HG03103 (cell line): ENCODE measurements around the gene DPEP3.

Source experiments
- ATAC-seq: cut with Tn5 transposase; IDR thresholded peaks from one replicate; pipeline ENCODE4 v1.9.1; 2021; ENCODE audit warnings: low read depth; ENCODE audit not compliant: unreplicated experiment

The DPEP3 gene

DNA sequence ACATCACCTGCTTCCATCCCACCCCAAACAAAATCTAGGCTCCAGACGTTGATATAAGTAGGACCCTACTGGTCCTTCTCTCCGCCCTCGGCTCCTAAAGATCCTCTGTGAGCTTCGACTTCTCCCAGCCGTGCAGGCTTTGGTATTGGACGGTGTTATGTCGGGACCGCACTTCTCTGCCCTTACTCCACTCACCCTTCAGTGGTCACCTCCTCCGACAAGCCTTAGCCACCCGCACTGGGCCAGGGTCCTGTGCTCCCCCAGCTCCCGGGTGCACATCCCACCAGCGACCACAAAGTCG, 45.2 kb downstream of the DPEP3 start:
- ATAC-seq: no peak

DNA sequence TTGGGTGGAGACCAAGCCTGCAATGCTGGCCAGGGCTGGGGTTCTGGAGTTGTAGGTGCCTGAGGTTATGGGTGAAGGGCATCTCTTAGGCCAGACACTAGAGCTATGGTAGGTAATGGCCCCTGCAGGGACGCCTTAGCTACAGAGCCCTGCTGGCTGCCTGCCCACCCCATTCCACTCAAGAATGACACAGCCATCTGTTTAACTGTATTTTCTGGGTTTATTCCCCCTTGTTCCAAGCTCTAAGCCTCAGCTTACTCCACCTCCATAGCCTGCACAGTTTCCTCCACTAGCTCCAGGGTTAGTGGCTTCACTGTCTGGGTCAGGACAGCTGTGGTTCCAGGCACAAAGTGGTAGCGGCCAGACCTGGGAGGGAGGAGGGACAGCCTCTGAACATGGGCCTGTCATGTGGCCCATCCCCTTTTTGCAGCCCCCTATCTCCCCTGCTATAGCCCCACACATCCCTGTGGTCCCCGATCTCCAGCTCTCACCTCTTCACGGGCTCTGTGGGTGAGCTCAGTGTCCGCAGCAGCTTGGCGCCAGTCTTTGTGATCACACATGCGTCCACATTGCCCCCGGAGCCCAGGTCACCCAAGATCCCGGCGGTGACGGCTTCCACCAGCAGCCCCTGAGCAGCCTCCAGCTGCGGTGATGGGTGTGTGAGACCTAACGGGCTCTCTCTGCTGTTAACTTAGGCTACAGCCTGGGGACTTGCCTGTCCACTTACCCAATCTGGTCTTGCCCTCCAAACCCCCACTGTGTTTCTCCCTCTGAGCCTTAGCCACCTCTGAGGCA, 45.8 kb downstream of the DPEP3 start:
- ATAC-seq: no peak

DNA sequence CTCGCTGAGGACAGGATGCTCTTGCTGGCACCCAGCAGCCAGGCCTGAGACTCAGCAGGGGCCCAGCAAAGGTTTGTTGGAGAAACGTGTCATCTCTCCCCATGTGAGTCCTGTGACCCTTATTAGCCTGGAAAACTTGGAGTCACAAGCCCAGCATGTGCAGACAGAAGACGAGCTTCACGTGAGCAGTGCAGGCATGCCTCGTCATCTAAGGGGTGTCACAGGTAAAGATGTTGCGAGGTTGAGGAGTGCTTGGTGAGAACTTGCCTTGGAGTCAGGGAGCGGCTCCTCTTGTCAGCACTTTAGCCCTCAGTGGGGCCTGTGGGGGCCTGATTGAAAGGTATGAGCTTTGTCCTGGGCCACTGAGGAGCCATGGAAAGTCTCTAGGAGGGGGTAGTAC, 46.5 kb downstream of the DPEP3 start:
- no peak for ATAC-seq

DNA sequence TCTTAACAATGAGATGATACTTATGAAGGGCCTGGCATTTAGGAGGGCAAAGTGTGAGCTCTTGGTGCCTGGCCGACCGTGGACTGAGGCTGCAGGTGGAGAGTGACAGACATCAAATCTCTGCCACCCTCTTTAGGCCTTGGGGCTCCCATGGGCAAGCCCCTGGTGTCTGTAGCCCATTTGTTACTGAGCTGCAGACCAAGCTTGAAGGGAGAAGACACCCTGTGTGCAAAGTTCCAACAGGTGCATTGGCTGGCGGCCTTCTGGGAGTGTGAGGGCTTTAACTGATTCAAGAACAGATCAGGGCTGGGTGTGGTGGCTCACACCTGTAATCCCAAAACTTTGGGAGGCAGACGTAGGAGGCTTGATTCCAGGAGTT, 47.8 kb downstream of the DPEP3 start:
- no peak for ATAC-seq

DNA sequence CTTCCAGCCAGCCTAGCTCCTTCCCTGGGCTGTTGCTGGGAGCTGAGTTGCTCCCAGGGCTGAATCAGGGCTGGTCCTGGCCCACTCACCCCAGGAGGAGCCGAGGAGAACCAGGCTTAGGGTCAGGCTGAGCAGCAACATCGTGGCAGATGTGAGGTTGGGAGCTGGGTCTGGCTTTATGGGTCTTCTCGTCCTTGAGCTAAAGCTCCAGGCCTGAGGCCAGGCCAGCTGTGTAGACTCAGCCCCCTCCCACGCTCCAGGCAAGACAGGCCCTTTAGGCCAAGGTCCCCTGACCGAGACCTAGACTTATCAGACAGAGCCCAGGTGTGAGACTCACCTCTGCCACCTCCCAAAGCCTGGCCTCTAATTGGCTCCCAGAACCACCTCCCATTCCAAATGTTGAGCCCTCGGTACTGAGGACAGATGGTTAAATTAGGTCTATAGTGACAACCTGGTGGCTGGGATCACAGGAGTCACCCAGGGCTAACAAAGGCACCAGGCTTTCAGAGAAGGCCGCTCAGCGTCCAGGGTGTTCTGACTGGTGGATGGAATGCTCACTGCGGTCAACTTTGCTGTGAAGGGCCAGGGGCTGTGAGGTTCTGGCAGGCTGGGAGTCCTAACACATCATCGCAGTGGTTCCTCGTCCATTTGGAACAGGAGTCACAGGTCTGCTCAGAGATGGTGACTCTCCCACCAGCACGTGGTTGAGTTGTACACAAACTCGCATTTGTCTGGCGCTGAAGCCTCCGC, 48.4 kb downstream of the DPEP3 start, which contains the start of gene CTRL:
Gene CTRL (minus strand): TSS at position 151 of the 750 bp plus-strand sequence. CDS start 10 bp downstream, at position 141.
- ATAC-seq: no peak

DNA sequence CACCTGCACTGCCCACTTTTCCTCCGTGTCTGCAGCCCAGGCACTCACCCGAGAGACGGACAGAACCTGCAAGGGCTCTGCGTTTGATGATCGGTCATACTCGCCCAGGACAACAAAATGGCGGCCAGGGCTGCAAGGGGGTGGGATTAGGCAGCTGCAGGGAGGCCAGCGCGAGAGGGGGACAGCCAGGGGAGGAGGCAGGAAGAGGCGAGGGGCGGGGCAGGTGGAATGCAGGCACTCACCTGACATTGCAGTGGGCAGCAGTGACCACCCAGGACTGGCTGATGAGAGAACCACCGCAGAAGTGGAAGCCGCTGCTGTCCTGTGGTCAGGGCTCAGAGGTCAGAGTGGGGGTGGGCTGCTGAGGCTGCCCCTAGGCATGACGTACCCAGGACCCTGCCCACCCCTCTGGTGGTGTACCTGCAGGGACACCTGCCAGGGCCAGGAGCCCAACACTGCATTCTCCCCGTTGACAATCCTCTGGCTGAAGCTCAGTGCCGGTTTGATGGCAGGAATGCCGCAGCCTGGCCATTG, 49.6 kb downstream of the DPEP3 start:
- no peak for ATAC-seq

DNA sequence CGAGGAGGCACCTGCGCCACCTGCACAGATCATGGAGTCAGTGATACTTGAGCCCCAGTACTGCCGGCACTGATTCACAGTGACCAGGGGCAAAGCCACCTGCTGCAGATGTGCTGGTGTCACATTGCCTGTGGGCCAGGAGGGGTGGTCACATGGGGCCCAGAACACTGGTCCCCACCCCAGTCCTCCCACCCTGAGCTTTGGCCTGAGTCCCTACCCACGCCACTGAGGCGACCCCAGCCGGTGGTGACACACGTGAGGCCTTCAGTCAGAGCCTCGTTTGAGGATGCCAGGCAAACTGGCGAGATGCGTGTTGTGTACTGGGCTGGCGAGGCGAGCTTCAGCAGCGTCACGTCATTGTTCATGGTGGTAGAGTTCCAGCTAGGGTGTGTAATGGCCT, 50.1 kb downstream of the DPEP3 start:
- no peak for ATAC-seq

DNA sequence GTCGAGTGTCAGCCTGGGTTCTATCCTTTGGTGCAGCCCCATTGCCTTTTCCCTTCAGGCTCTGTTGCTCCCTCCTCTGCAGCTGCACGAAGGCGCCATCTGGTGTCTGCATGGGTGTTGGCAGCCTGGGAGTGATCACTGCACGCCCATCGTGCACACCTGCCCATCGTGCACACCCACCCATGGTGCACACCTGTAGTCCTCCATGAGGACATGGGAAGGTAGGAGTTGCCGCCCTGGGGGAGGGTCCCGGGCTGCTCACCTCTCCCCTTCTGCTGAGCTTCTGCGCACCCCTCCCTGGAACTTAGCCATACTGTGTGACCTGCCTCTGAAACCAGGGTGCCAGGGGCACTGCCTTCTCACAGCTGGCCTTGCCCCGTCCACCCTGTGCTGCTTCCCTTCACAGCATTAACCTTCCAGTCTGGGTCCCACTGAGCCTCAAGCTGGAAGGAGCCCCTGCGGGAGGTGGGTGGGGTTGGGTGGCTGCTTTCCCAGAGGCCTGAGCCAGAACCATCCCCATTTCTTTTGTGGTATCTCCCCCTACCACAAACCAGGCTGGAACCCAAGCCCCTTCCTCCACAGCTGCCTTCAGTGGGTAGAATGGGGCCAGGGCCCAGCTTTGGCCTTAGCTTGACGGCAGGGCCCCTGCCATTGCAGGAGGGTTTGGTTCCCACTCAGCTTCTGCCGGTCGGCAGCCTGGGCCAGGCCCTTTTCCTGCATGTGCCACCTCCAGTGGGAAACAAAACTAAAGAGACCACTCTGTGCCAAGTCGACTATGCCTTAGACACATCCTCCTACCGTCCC, 51.5 kb downstream of the DPEP3 start:
- ATAC-seq: peak; percentile 64

DNA sequence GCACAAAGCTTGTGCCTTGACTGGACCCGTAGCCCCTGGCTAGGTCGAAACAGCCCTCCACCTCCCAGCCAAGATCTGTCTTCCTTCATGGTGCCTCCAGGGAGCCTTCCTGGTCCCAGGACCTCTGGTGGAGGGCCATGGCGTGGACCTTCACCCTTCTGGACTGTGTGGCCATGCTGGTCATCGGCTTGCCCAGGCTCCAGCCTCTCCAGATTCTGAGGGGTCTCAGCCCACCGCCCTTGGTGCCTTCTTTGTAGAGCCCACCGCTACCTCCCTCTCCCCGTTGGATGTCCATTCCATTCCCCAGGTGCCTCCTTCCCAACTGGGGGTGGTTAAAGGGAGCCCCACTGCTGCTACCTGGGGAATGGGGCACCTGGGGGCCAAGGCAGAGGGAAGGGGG, 52.2 kb downstream of the DPEP3 start:
- ATAC-seq: no peak

DNA sequence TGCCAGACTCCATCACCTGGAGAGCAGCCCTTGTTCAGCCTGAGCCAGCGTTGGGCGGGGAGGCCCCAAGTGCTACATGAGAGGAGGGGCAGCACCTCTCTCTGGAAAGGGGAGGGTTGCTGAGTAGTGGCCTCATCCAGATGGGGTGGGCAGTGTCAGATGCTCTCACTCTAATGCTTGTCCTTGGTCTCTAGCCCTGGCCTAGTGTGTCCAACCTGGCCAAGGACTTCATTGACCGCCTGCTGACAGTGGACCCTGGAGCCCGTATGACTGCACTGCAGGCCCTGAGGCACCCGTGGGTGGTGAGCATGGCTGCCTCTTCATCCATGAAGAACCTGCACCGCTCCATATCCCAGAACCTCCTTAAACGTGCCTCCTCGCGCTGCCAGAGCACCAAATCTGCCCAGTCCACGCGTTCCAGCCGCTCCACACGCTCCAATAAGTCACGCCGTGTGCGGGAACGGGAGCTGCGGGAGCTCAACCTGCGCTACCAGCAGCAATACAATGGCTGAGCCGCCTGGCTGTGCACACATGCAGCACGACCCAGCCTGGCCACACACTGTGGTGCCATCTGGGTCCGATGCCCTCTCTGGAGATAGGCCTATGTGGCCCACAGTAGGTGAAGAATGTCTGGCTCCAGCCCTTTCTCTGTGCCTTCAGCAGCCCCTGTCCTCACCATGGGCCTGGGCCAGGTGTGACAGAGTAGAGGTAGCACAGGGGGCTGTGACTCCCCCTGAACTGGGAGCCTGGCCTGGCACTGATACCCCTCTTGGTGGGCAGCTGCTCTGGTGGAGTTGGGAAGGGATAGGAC, 53.0 kb downstream of the DPEP3 start:
- no peak for ATAC-seq

DNA sequence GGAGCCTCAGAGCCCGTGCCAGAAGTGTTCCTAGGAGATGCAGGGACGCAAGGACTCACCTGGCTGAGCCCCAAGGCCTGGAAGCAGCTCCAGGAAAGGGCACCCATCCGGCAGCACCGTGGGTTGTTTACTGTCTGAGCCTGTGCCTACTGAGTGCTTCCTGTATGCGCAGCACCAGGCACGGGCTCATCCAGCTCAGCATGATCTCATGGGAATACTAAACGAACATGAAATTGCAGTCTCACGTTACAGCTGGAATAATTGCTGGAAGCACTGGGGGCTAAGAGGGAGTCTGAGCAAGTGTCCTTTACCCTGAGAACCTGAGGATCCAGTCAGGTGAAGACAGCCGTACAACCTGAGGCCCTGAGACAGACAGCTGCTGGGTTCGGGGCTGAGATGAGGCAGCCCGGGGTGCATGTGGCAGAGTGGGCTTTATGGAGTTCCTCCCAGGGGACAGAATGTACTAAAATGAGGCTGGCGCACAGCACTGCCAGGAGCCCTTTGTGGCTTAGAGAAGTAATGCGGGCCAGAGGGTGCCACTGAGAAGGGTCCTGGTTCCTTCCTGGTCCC, 54.0 kb downstream of the DPEP3 start:
- no peak for ATAC-seq
